Prostate gland (tissue), 2 donors: Measurements from ENCODE around the gene MPDU1. TPM values are rescaled to one million over a fixed set of nuclear protein-coding genes. Genes with fewer than 3 reads are reported as not detected.
A peak's percentile ranks its signal among the peaks of the same experiment; 100 is the strongest.

Experiments used
- DNase-seq: peaks from one replicate; pipeline ENCODE4 v3.0.0-alpha.2; 2019; ENCODE audit warnings: low spot score
- H3K27ac ChIP-seq, 2 donors: fragments of 200-600 bp; sonication (generic); 2 replicates each; pipeline ENCODE4 v1.5.1; 2017 to 2019
- H3K27me3 ChIP-seq: fragments of 200-600 bp; sonication (generic); replicated peaks from 2 replicates; pipeline ENCODE4 v1.5.1; 2019; ENCODE audit not compliant: insufficient read depth
- H3K36me3 ChIP-seq, 2 donors: fragments of 200-600 bp; sonication (generic); 1 replicate in 1 of 2; 2 replicates in 1 of 2; pipeline versions ENCODE4 v1.5.1 to v1.8.1; 2017 to 2019
- H3K4me1 ChIP-seq: fragments of 200-600 bp; sonication (generic); replicated peaks from 2 replicates; pipeline ENCODE4 v1.5.1; 2019
- H3K4me3 ChIP-seq, 2 donors: fragments of 200-600 bp; sonication (generic); 2 replicates each; pipeline ENCODE4 v1.5.1; 2017 to 2019
- H3K9me3 ChIP-seq: fragments of 200-600 bp; sonication (generic); 2 replicates; pipeline ENCODE4 v1.5.1; 2017
- POLR2A ChIP-seq: fragments of 450-650 bp; IDR thresholded peaks from one replicate; pipeline ENCODE4 v1.6.1; 2016; ENCODE audit warnings: antibody characterized with exemption, mild to moderate bottlenecking
- POLR2AphosphoS5 ChIP-seq: sonication (generic); formaldehyde crosslinking; IDR thresholded peaks from one replicate; pipeline ENCODE4 v1.6.1; 2017; ENCODE audit warnings: antibody characterized with exemption
- WGBS: methylation state at CpG from one replicate; pipeline ENCODE4 v1.1.5; 2018; 5-methylcytosine and 5-hydroxymethylcytosine counted together
- intact Hi-C: fragments of 100-400 bp; cut with DNase I; formaldehyde crosslinking; loops from one replicate; pipeline ENCODE4 v1.14.2; 2022
- total RNA-seq, 2 donors: library from RNA; depleted of rRNA; stranded (reverse); fragments of >200 nt; gene quantifications; one replicate each; pipeline ENCODE4 v1.1.0, GENCODE V29; 2016
- TF ChIP-seq, protein P1 (sequence below), 4 experiments: fragments of 200-600 bp in 2 of 4; fragments of 450-650 bp in 2 of 4; sonication (generic) in 2 of 4; IDR thresholded peaks; 1 replicate in 3 of 4; 2 replicates in 1 of 4; pipeline ENCODE4 v1.5.1; 2016 to 2019; ENCODE audit warnings: antibody characterized with exemption in 4 of 4, mild to moderate bottlenecking in 2 of 4, moderate library complexity in 2 of 4

Gene MPDU1
- total RNA-seq, 2 donors from 2014 or later, result 101 to 239 TPM

DNA sequence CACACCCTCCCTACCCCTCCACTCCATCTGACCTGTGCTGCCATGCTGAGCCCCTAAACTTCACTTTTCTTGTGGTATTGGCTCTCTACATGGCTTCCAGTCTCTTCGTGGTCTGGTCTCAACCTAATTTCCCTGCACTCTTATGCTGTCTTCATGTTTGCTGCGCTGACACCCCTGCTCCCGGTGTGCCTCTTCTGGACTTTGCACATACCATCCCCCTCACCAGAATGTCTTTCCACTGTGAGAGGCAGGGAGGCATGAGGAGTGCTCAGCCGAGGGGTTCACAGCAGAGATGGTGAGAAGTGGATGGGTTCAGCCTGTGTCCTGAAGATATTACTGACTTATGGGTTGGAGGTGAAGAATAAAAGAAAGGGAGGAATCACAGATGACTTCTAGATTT lies 32.3 kb upstream of the MPDU1 start:
- no peaks in the 10 kb centered on the region for H3K36me3 ChIP-seq
- H3K4me1 ChIP-seq, result no peaks in the 10 kb centered on the region
- H3K27me3 ChIP-seq, result no peaks in the 10 kb centered on the region
- no peak overlapping the region for H3K4me3 ChIP-seq
- no peak overlapping the region for H3K27ac ChIP-seq
- WGBS, result 82% methylated on average over 4 of the region's 4 CpGs
- intact Hi-C loops, result no loop called here
- no peaks in the 10 kb centered on the region for H3K9me3 ChIP-seq
- no peak for TF ChIP-seq POLR2A
- no peak for TF ChIP-seq POLR2AphosphoS5
- TF ChIP-seq, protein P1, sequence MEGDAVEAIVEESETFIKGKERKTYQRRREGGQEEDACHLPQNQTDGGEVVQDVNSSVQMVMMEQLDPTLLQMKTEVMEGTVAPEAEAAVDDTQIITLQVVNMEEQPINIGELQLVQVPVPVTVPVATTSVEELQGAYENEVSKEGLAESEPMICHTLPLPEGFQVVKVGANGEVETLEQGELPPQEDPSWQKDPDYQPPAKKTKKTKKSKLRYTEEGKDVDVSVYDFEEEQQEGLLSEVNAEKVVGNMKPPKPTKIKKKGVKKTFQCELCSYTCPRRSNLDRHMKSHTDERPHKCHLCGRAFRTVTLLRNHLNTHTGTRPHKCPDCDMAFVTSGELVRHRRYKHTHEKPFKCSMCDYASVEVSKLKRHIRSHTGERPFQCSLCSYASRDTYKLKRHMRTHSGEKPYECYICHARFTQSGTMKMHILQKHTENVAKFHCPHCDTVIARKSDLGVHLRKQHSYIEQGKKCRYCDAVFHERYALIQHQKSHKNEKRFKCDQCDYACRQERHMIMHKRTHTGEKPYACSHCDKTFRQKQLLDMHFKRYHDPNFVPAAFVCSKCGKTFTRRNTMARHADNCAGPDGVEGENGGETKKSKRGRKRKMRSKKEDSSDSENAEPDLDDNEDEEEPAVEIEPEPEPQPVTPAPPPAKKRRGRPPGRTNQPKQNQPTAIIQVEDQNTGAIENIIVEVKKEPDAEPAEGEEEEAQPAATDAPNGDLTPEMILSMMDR (IDR thresholded peaks at IDR 0.05), result no peak
- DNase-seq, result no peak

DNA sequence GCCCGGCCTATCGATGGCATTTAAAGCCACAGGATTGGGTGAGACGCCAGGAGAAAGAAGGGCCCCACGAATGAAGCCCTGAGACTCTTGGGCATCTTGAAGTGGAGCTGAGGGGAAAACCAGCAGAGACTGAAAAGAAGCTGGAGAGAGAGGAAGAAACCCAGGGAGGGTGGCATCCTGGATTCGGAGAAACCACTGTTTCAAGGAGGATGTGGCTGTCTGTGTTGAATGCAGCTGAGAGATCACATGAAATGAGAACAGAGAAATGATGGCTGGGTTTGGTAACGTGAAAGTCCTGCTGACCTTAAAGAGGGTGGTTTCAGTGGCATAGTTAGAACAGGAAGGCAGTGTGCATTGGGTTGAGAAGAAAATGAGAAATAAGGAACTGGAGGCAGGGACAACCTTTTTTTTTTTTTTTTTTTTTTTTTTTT lies 31.0 kb upstream of the MPDU1 start:
- intact Hi-C loops, result no loop called here
- Histone ChIP-seq H3K4me3 (no peak overlapping the region), H3K4me1 (peaks cover 9% of the 10 kb centered on the region), H3K36me3 (no peaks in the 10 kb centered on the region), H3K27ac (no peak overlapping the region), H3K27me3 (no peaks in the 10 kb centered on the region), H3K9me3 (no peaks in the 10 kb centered on the region)
- DNase-seq, result no peak
- TF ChIP-seq, protein P1 (IDR thresholded peaks at IDR 0.05), result no peak
- TF ChIP-seq POLR2AphosphoS5 (no peak), POLR2A (no peak)
- 83% methylated on average over 6 of the region's 6 CpGs for WGBS

DNA sequence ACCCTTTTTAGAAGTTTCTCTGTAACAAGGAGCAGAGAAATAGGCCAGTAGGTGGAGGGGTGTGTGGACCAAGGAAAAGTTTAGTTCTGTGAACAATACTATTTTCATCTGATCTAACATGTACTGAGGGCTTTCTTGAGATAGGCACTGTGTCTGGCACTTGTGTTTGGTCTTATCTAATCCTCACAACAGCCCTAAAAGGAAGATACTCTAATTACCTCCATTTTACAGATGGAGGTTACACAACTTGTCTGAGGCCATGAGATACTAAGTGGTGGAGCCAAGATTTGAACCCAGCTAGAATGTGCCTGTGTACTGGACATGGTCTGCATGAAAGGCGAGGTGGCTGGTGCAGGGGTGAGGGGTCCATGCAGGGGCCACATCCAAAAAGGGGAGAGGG lies 30.3 kb upstream of the MPDU1 start:
- Histone ChIP-seq H3K27ac (no peak overlapping the region), H3K9me3 (no peaks in the 10 kb centered on the region), H3K4me3 (no peak overlapping the region), H3K27me3 (no peaks in the 10 kb centered on the region), H3K4me1 (peaks cover 15% of the 10 kb centered on the region), H3K36me3 (no peaks in the 10 kb centered on the region)
- WGBS, result 100% methylated on average over 1 of the region's 1 CpG
- DNase-seq, result no peak
- TF ChIP-seq, protein P1 (IDR thresholded peaks at IDR 0.05), result no peak
- TF ChIP-seq POLR2AphosphoS5 (no peak), POLR2A (no peak)
- intact Hi-C loops, result no loop called here

DNA sequence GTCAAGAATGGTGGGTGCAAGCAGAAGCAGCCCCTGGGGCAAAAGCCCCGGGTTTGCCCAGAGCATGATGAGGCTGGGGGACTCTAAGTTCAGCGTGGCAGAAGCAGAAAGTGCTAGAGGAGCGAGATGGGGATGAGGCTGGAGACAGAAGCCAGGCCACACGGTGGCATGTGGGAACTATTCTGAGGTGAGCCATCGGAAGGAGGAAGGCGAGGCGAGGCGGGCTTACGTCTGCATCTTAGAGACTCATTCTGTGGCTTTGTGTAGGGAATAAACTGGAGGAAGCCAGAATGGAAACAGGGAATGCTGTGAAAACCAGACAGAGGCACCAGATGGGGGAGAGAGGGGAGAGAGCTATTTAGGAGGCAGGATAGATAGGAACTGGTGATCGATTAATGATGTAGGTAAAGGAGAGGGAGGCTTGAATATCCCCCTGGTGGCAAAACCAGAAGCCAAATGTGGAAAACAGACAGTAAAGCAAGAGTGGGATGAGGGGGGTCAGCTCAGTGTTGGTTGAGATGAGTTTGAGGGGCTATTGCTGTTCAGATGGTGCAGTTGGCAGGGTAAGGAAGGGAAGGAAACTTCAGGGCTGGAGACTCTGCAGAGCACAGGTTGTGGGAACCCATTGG lies 28.2 kb upstream of the MPDU1 start:
- no peak overlapping the region for H3K27ac ChIP-seq
- H3K9me3 ChIP-seq, result no peaks in the 10 kb centered on the region
- H3K36me3 ChIP-seq, result no peaks in the 10 kb centered on the region
- no peak for DNase-seq
- TF ChIP-seq, protein P1 (IDR thresholded peaks at IDR 0.05), result no peak
- TF ChIP-seq POLR2A, result no peak
- intact Hi-C loops, result no loop called here
- H3K27me3 ChIP-seq, result no peaks in the 10 kb centered on the region
- peaks cover 35% of the 10 kb centered on the region for H3K4me1 ChIP-seq
- WGBS, result 61% methylated on average over 10 of the region's 10 CpGs
- H3K4me3 ChIP-seq, result no peak overlapping the region

DNA sequence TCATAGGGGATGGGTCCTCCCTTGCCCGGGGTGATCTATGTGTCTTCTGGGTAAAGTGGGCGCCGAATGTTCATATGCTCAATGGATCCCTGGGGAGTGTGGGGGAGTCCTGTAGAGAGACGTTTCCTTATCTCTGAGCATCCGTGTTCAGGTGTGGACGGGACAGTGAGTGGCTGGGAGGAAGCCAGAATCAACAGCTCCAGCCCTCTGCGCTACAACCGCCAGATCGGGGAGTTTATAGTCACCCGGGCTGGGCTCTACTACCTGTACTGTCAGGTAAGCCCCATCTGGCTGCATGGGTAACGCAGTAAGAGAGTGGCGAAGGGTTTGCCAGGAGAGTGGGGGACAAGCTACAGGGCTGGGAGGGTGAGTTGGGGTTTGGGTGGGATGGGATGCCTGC lies 27.0 kb upstream of the MPDU1 start:
- no peak overlapping the region for H3K4me3 ChIP-seq
- H3K36me3 ChIP-seq, result no peaks in the 10 kb centered on the region
- DNase-seq, result peak; percentile 26
- H3K4me1 ChIP-seq, result peaks cover 39% of the 10 kb centered on the region
- no peaks in the 10 kb centered on the region for H3K27me3 ChIP-seq
- intact Hi-C loops, result no loop called here
- TF ChIP-seq POLR2A, result no peak
- TF ChIP-seq, protein P1 (IDR thresholded peaks at IDR 0.05), result no peak
- TF ChIP-seq POLR2AphosphoS5, result no peak
- WGBS, result 56% methylated on average over 12 of the region's 12 CpGs
- no peaks in the 10 kb centered on the region for H3K9me3 ChIP-seq
- peak overlapping the region; percentile 92 to 96 for H3K27ac ChIP-seq
